ENCODE results near the gene GREB1.

The GREB1 gene

DNA sequence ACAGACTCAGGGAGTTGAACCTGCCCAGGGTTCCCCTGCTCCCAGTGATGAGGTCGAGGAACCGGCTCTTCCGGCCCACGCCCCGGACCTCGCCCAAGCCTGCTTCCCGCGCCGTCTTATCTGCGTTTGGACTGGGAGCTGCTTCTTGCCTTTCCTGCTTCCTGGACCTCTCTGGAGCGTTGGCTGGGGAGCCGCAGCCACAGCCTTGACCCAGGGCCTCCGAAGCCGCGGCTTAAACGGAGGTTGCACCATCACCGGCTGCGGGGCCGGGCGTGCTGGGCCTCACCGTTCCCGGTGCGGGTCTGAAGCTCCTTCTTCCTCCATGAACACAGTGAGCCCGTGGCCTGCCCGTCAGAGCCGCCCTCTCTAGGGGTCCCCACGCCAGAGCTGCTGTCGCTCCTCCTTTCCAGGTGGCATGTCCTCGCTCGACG, 122.8 kb downstream of the GREB1 start (continued):
- no peak for TF ChIP-seq ZBTB21 (tag by site-specific recombination; IDR thresholded peaks at IDR 0.05)

- no peak overlapping the region for H3K4me3 ChIP-seq (ENCODE audit: low read depth, low read length)
- CTCF ChIA-PET, result no interaction called here
- POLR2A ChIA-PET, result no interaction called here
- TF ChIP-seq, protein P1, sequence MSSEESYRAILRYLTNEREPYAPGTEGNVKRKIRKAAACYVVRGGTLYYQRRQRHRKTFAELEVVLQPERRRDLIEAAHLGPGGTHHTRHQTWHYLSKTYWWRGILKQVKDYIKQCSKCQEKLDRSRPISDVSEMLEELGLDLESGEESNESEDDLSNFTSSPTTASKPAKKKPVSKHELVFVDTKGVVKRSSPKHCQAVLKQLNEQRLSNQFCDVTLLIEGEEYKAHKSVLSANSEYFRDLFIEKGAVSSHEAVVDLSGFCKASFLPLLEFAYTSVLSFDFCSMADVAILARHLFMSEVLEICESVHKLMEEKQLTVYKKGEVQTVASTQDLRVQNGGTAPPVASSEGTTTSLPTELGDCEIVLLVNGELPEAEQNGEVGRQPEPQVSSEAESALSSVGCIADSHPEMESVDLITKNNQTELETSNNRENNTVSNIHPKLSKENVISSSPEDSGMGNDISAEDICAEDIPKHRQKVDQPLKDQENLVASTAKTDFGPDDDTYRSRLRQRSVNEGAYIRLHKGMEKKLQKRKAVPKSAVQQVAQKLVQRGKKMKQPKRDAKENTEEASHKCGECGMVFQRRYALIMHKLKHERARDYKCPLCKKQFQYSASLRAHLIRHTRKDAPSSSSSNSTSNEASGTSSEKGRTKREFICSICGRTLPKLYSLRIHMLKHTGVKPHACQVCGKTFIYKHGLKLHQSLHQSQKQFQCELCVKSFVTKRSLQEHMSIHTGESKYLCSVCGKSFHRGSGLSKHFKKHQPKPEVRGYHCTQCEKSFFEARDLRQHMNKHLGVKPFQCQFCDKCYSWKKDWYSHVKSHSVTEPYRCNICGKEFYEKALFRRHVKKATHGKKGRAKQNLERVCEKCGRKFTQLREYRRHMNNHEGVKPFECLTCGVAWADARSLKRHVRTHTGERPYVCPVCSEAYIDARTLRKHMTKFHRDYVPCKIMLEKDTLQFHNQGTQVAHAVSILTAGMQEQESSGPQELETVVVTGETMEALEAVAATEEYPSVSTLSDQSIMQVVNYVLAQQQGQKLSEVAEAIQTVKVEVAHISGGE (tag by site-specific recombination; conservative IDR thresholded peaks at IDR 0.05; ENCODE audit: low read depth), result no peak
- TF ChIP-seq ZNF701 (tag by site-specific recombination; IDR thresholded peaks at IDR 0.05), result no peak
- no peak for TF ChIP-seq HOXD13 (CRISPR knock-in tag; IDR thresholded peaks at IDR 0.05; ENCODE audit: borderline replicate concordance)
- no peaks in the 10 kb centered on the region for H3K9me3 ChIP-seq (ENCODE audit: control insufficient read depth, insufficient read depth, low read depth, low read length)
- H3K4me1 ChIP-seq (ENCODE audit: control insufficient read depth, insufficient read depth, low read length), result no peaks in the 10 kb centered on the region
- no peaks in the 10 kb centered on the region for H3K36me3 ChIP-seq (ENCODE audit: control insufficient read depth in 2 of 2, insufficient read depth in 1 of 2, low read length in 2 of 2)
- no peak overlapping the region for H3K27ac ChIP-seq (ENCODE audit: extremely low read depth, low read depth, low read length)
These were observed 123.3 kb downstream of the GREB1 start for GRCh38 chr2:11657195-11657594.

GRCh38 chr2:11657646-11658045, 123.8 kb downstream of the GREB1 start:
- H3K27ac ChIP-seq (ENCODE audit: extremely low read depth, low read depth, low read length), result no peak overlapping the region
- POLR2A ChIA-PET, result no interaction called here
- no peaks in the 10 kb centered on the region for H3K9me3 ChIP-seq (ENCODE audit: control insufficient read depth, insufficient read depth, low read depth, low read length)
- CTCF ChIA-PET, result no interaction called here
- H3K36me3 ChIP-seq (ENCODE audit: control insufficient read depth in 2 of 2, insufficient read depth in 1 of 2, low read length in 2 of 2), result no peaks in the 10 kb centered on the region
- H3K4me1 ChIP-seq (ENCODE audit: control insufficient read depth, insufficient read depth, low read length), result no peaks in the 10 kb centered on the region
- H3K4me3 ChIP-seq (ENCODE audit: low read depth, low read length), result no peak overlapping the region
- TF ChIP-seq TCF7L2 (IDR thresholded peaks at IDR 0.05; ENCODE audit: borderline replicate concordance, low read depth, low read length), result no peak
- TF ChIP-seq ZNF157 (tag by site-specific recombination; IDR thresholded peaks at IDR 0.05), result no peak
- TF ChIP-seq RBAK (tag by site-specific recombination; IDR thresholded peaks at IDR 0.05), result no peak
- no peak for TF ChIP-seq YY2 (tag by site-specific recombination; IDR thresholded peaks at IDR 0.05)
- TF ChIP-seq PATZ1 (tag by site-specific recombination; IDR thresholded peaks at IDR 0.05), result no peak
- no peak for TF ChIP-seq ZNF202 (tag by site-specific recombination; IDR thresholded peaks at IDR 0.05; ENCODE audit: borderline replicate concordance)
- TF ChIP-seq, protein P2, sequence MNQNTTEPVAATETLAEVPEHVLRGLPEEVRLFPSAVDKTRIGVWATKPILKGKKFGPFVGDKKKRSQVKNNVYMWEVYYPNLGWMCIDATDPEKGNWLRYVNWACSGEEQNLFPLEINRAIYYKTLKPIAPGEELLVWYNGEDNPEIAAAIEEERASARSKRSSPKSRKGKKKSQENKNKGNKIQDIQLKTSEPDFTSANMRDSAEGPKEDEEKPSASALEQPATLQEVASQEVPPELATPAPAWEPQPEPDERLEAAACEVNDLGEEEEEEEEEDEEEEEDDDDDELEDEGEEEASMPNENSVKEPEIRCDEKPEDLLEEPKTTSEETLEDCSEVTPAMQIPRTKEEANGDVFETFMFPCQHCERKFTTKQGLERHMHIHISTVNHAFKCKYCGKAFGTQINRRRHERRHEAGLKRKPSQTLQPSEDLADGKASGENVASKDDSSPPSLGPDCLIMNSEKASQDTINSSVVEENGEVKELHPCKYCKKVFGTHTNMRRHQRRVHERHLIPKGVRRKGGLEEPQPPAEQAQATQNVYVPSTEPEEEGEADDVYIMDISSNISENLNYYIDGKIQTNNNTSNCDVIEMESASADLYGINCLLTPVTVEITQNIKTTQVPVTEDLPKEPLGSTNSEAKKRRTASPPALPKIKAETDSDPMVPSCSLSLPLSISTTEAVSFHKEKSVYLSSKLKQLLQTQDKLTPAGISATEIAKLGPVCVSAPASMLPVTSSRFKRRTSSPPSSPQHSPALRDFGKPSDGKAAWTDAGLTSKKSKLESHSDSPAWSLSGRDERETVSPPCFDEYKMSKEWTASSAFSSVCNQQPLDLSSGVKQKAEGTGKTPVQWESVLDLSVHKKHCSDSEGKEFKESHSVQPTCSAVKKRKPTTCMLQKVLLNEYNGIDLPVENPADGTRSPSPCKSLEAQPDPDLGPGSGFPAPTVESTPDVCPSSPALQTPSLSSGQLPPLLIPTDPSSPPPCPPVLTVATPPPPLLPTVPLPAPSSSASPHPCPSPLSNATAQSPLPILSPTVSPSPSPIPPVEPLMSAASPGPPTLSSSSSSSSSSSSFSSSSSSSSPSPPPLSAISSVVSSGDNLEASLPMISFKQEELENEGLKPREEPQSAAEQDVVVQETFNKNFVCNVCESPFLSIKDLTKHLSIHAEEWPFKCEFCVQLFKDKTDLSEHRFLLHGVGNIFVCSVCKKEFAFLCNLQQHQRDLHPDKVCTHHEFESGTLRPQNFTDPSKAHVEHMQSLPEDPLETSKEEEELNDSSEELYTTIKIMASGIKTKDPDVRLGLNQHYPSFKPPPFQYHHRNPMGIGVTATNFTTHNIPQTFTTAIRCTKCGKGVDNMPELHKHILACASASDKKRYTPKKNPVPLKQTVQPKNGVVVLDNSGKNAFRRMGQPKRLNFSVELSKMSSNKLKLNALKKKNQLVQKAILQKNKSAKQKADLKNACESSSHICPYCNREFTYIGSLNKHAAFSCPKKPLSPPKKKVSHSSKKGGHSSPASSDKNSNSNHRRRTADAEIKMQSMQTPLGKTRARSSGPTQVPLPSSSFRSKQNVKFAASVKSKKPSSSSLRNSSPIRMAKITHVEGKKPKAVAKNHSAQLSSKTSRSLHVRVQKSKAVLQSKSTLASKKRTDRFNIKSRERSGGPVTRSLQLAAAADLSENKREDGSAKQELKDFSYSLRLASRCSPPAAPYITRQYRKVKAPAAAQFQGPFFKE (tag by site-specific recombination; IDR thresholded peaks at IDR 0.05; ENCODE audit: borderline replicate concordance), result no peak
- TF ChIP-seq ZNF645 (tag by site-specific recombination; IDR thresholded peaks at IDR 0.05), result no peak
- TF ChIP-seq ZNF146 (tag by site-specific recombination; IDR thresholded peaks at IDR 0.05), result no peak
- TF ChIP-seq ZNF704 (tag by site-specific recombination; IDR thresholded peaks at IDR 0.05), result no peak
- TF ChIP-seq ZNF148 (tag by site-specific recombination; IDR thresholded peaks at IDR 0.05; ENCODE audit: borderline replicate concordance), result no peak
- TF ChIP-seq ZNF292 (tag by site-specific recombination; IDR thresholded peaks at IDR 0.05; ENCODE audit: borderline replicate concordance, low read depth), result no peak
- no peak for TF ChIP-seq ZNF214 (tag by site-specific recombination; IDR thresholded peaks at IDR 0.05; ENCODE audit: borderline replicate concordance)
